Measurements from ENCODE around the gene GABBR1. TPM values are rescaled to one million over a fixed set of nuclear protein-coding genes. Genes with fewer than 3 reads are reported as not detected.

The GABBR1 gene
- total and polyA plus RNA-seq, 2 donors (not counting 3 experiments of a cell fraction or from before 2014, with no cell fraction given) = 43.6 to 50.8 TPM

GRCh38 chr6:29661071-29661470 is 28.1 kb upstream of the GABBR1 start:
- no TSS peak for BruUV-seq (replicated peaks)
- CTCF ChIA-PET = interaction anchor here (0.6 to 6.6 kb wide), 4 partner anchors 7 to 176 kb away, joined by 3 to 84 read pairs (median 26); no protein-coding TSS in a partner anchor
- POLR2A ChIA-PET = no interaction called here

More at GRCh38 chr6:29661071-29661470, 28.1 kb upstream of the GABBR1 start:
- no peak for FAIRE-seq
- Histone ChIP-seq H3K4me1 (ENCODE audit: control insufficient read depth, extremely low read depth, insufficient read depth, low read length) (no peaks in the 10 kb centered on the region), H3K4me3 (replicated peaks in 1 of 3; ENCODE audit: insufficient read depth in 1 of 3, low read depth in 1 of 3, low read length in 3 of 3) (no peak overlapping the region), H3K27me3 (ENCODE audit: control insufficient read depth in 2 of 2, insufficient read depth in 2 of 2, low read length in 2 of 2) (peaks cover 16 to 18% of the 10 kb centered on the region in 2 experiments), H3K79me2 (ENCODE audit: control insufficient read depth, insufficient read depth, low read length) (no peaks in the 10 kb centered on the region), H3K9me1 (replicated peaks; ENCODE audit: control insufficient read depth, extremely low read depth, insufficient read depth, low read length) (no peaks in the 10 kb centered on the region), H3K9ac (replicated peaks; ENCODE audit: extremely low read depth, insufficient read depth, low read length) (no peak overlapping the region), H4K20me1 (replicated peaks; ENCODE audit: control insufficient read depth, extremely low read depth, insufficient read depth, low read length) (no peaks in the 10 kb centered on the region), H2AFZ (ENCODE audit: low read depth, low read length) (no peak overlapping the region), H3K4me2 (ENCODE audit: insufficient read depth, low read length) (no peak overlapping the region), H3K27ac (ENCODE audit: insufficient read depth, low read depth, low read length) (no peak overlapping the region), H3K9me3 (replicated peaks; ENCODE audit: control insufficient read depth, insufficient read depth, low read length) (no peaks in the 10 kb centered on the region), H3K36me3 (ENCODE audit: control insufficient read depth in 2 of 2, extremely low read depth in 1 of 2, insufficient read depth in 2 of 2, low read length in 2 of 2) (no peaks in the 10 kb centered on the region)
- dilution Hi-C loops (cut with MboI; ENCODE audit: extremely low pct_ligation_motif_present, low sequenced_read_pairs) = no loop called here
- TF ChIP-seq EZH2 (IDR thresholded peaks at IDR 0.05; ENCODE audit: borderline replicate concordance, low read depth, low read length, severe bottlenecking) (no peak), POLR2AphosphoS5 (IDR thresholded peaks at IDR 0.05; ENCODE audit: insufficient read depth, low read depth, low read length) (no peak), CTCF (IDR thresholded peaks at IDR 0.05; ENCODE audit: extremely low read depth in 1 of 2, insufficient read depth in 1 of 2, low read depth in 1 of 2, low read length in 2 of 2) (no peak), MAX (IDR thresholded peaks at IDR 0.05; ENCODE audit: insufficient read depth, insufficient read length) (no peak), MYC (IDR thresholded peaks at IDR 0.05; ENCODE audit: low read depth, low read length) (no peak), FOS (IDR thresholded peaks at IDR 0.05; ENCODE audit: borderline replicate concordance, insufficient read depth, low read length) (no peak), JUN (IDR thresholded peaks at IDR 0.05; ENCODE audit: borderline replicate concordance, insufficient read depth, insufficient read length, low read depth) (no peak), POLR2A (IDR thresholded peaks at IDR 0.05; ENCODE audit: low read depth, low read length) (no peak), GATA2 (IDR thresholded peaks at IDR 0.05; ENCODE audit: insufficient read depth, insufficient read length, low read depth, low read length) (no peak)
- DNase-seq (ENCODE audit: low read depth, low spot score) = no peak
- intact Hi-C loops (cut with micrococcal nuclease) = no loop called here

All from endothelial cell of umbilical vein (primary cell).